Pancreas (tissue), 10 donors: ENCODE results near the gene CATSPERD. TPM values are rescaled to one million over a fixed set of nuclear protein-coding genes. Genes with fewer than 3 reads are reported as not detected.
"Not testable (repeated sequence)": the region's sequence is repeated elsewhere in the genome, so short reads cannot be mapped to it uniquely, and the experiment has no call there.

Experiments used
- ATAC-seq, 4 donors: fragments of 200-7000 bp; cut with Tn5 transposase; one replicate each; pipeline versions ENCODE4 v1.8.0 to v1.9.1; 2020; ENCODE audit warnings: mild to moderate bottlenecking in 4 of 4, moderate library complexity in 4 of 4
- DNase-seq, 6 donors: peaks; one replicate each; pipeline ENCODE4 v3.0.0-alpha.2; 2020
- FAIRE-seq: peaks from 2 replicates; lab custom pipeline; 2012; peaks lifted over from hg19 to GRCh38; lab: Jason Lieb, UNC
- H3K27ac ChIP-seq, 4 donors: fragments of 200-600 bp; sonication (generic); 1 replicate in 3 of 4; 2 replicates in 1 of 4; pipeline versions ENCODE4 v1.5.0 to v1.8.0; 2020
- H3K27me3 ChIP-seq, 4 donors: fragments of 200-600 bp; one replicate each; pipeline ENCODE4 v1.8.0; 2021
- H3K36me3 ChIP-seq, 3 donors: fragments of 200-600 bp; sonication (generic) in 1 of 3; one replicate each; pipeline versions ENCODE4 v1.5.0 to v1.8.0; 2020 to 2021
- H3K4me1 ChIP-seq, 3 donors: fragments of 200-600 bp; one replicate each; pipeline ENCODE4 v1.8.0; 2021
- H3K4me3 ChIP-seq, 4 donors: fragments of 200-600 bp; sonication (generic) in 2 of 4; one replicate each; pipeline versions ENCODE4 v1.5.0 to v1.8.0; 2020 to 2021
- H3K9me3 ChIP-seq, 4 donors: fragments of 200-600 bp; one replicate each; pipeline ENCODE4 v1.8.0; 2021
- CTCF ChIP-seq, 4 donors: fragments of 200-600 bp; sonication (generic) in 3 of 4; IDR thresholded peaks; one replicate each; pipeline versions ENCODE4 v1.5.0 to v1.8.0; 2021; ENCODE audit warnings: antibody characterized with exemption in 4 of 4
- WGBS, 2 donors: extraction: QIAGEN DNeasy Blood & Tissue Kit; methylation state at CpG; one replicate each; pipeline ENCODE4 v1.1.7; 2013; 5-methylcytosine and 5-hydroxymethylcytosine counted together
- intact Hi-C, 3 donors: fragments of 100-400 bp; cut with DNase I; formaldehyde crosslinking; loops; one replicate each; pipeline versions ENCODE4 v1.11.1 to v1.14.2; 2022
- polyA plus RNA-seq, 2 donors: library from polyadenylated mRNA; stranded (reverse); fragments of 200-250 nt; gene quantifications; one replicate each; pipeline ENCODE4 v1.2.3, GENCODE V29; 2013
- total RNA-seq, 6 donors: library from RNA; stranded (reverse); fragmentation: NEBNext Ultra II Directional in 4 of 6; extraction: Animal tissue kit (Norgen Biotek cat#: 25700) in 4 of 6; gene quantifications; one replicate each; pipeline versions ENCODE4 v1.2.1 to v1.2.4, GENCODE V29; 2021 to 2023
- donor health status: healthy with polysubstance abuse.
- donor health status: DM: no; HTN: no; CAD: no; lungs with moderate emphysema.
- donor health status: DM: no; HTN: no; CAD: no.
- donor health status: control.
- donor health status: control.
- donor health status: Bipolar disorder and iron deficiency.
- donor health status: DM: yes; HTN: yes; CAD: no.
- donor health status: DM: no; HTN: no; CAD: no.
- donor health status: DM: no; HTN: no; CAD: no.
- donor health status: DM: yes; HTN: yes; CAD: no.

Gene CATSPERD
- total and polyA plus RNA-seq, 8 donors = not detected

GRCh38 chr19:5686326-5686646 lies 34.2 kb upstream of the CATSPERD start:
- FAIRE-seq = no peak
- WGBS, 2 donors = 35 to 38% methylated on average over 16 of the region's 16 CpGs

GRCh38 chr19:5686647-5687359 lies 33.6 kb upstream of the CATSPERD start:
- DNase-seq (peak; percentile 93 to 100 (median 98)), ATAC-seq (peak; percentile 63 to 84 (median 78)), FAIRE-seq (no peak)
- intact Hi-C loops = no loop called here
- Histone ChIP-seq H3K4me3 (peak overlapping the region; percentile 23 to 74 (median 62)), H3K9me3 (no peaks in the 10 kb centered on the region), H3K4me1 (peaks cover under 1 to 3% (median 2%) of the 10 kb centered on the region in 3 donors), H3K27ac (peak overlapping the region; percentile 68 to 82 (median 72)), H3K36me3 (peaks cover 0 to 2% (median under 1%) of the 10 kb centered on the region in 3 donors), H3K27me3 (no peaks in the 10 kb centered on the region)
- peak; percentile 59 to 89 (median 72) for TF ChIP-seq CTCF (IDR thresholded peaks at IDR 0.05)
- WGBS, 2 donors = 1 to 2% methylated on average over 52 to 59 of the region's 59 CpGs

More at GRCh38 chr19:5686326-5686646, 34.2 kb upstream of the CATSPERD start:
- DNase-seq = no peak
- ATAC-seq = no peak
- Histone ChIP-seq H3K9me3 (no peaks in the 10 kb centered on the region), H3K4me1 (peaks cover 0 to 3% (median 0%) of the 10 kb centered on the region in 3 donors), H3K27me3 (no peaks in the 10 kb centered on the region), H3K36me3 (no peaks in the 10 kb centered on the region), H3K4me3 (peak overlapping the region in 3 of 4 donors; percentile 53 to 74 (median 71)), H3K27ac (peak overlapping the region; percentile 46 to 82 (median 70))
- intact Hi-C loops = no loop called here
- no peak for TF ChIP-seq CTCF (IDR thresholded peaks at IDR 0.05)

DNA sequence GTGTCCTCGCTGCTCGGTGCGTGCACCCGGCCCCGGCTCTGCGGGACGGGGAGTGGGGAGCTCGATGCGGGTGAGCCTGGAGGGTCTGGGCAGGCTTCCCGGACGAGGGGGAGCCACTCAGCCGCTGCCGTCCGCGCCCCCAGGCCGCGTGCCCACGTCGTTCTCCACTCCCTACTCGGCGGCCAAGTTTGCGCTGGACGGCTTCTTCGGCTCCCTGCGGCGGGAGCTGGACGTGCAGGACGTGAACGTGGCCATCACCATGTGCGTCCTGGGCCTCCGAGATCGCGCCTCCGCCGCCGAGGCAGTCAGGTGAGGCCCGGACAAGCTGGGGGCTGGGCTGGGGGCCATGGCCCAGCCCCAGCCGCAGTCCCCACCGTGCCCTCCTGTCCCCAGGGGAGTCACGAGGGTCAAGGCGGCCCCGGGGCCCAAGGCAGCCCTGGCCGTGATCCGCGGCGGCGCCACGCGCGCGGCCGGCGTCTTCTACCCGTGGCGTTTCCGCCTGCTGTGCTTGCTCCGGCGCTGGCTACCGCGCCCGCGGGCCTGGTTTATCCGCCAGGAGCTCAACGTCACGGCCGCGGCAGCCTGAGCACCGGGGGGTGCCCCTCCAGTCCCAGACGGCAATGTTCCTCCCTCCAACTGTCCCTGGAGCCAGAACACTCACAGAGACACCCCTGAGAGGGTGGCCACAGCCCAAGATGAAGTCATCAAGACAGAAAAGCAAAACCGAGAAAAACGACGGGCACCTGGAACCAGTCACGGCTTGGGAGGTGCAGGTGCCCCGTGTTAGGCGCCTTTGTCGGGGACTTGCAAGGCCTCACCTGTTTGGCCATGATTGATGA lies 32.9 kb upstream of the CATSPERD start:
- WGBS, 2 donors = 53 to 54% methylated on average over 75 to 76 of the region's 76 CpGs
- no peak for TF ChIP-seq CTCF (IDR thresholded peaks at IDR 0.05)
- Histone ChIP-seq H3K27me3 (no peaks in the 10 kb centered on the region), H3K4me1 (peaks cover 3 to 7% (median 6%) of the 10 kb centered on the region in 3 donors), H3K36me3 (peaks cover 0 to 10% (median 9%) of the 10 kb centered on the region in 3 donors), H3K9me3 (no peaks in the 10 kb centered on the region), H3K4me3 (peak overlapping the region in 3 of 4 donors; percentile 23 to 74 (median 53)), H3K27ac (peak overlapping the region; percentile 43 to 82 (median 72))
- DNase-seq (peak in 1 of 6 donors; percentile 70), FAIRE-seq (no peak), ATAC-seq (no peak)
- intact Hi-C loops = no loop called here

GRCh38 chr19:5688262-5688881 lies 32.1 kb upstream of the CATSPERD start:
- H3K4me1 ChIP-seq, H3K4me3 ChIP-seq, H3K27me3 ChIP-seq, ATAC-seq, intact Hi-C loops, FAIRE-seq, H3K27ac ChIP-seq, H3K9me3 ChIP-seq: not testable (repeated sequence)
- WGBS, 2 donors = 89 to 92% methylated on average over 13 of the region's 13 CpGs
- peaks cover 0 to 16% (median 10%) of the 10 kb centered on the region in 3 donors for H3K36me3 ChIP-seq
- DNase-seq = peak in 1 of 6 donors; percentile 31
